Lower lobe of right lung (tissue), 2 donors: ENCODE data around the gene CASP14. TPM values are rescaled to one million over a fixed set of nuclear protein-coding genes. Genes with fewer than 3 reads are reported as not detected.
A peak's percentile ranks its signal among the peaks of the same experiment; 100 is the strongest.
"Not testable (repeated sequence)": the region's sequence is repeated elsewhere in the genome, so short reads cannot be mapped to it uniquely, and the experiment has no call there.

Experiments
- ATAC-seq, 2 donors: fragments of 200-7000 bp; cut with Tn5 transposase; one replicate each; pipeline ENCODE4 v1.9.1; 2020 to 2022; ENCODE audit warnings: mild to moderate bottlenecking in 2 of 2, moderate library complexity in 2 of 2
- DNase-seq: peaks from one replicate; pipeline ENCODE4 v3.0.0-alpha.2; 2020
- H3K27ac ChIP-seq: fragments of 200-600 bp; one replicate; pipeline ENCODE4 v1.8.0; 2022
- H3K27me3 ChIP-seq: fragments of 200-600 bp; one replicate; pipeline ENCODE4 v1.8.0; 2022; ENCODE audit warnings: low read depth
- H3K36me3 ChIP-seq: fragments of 200-600 bp; one replicate; pipeline ENCODE4 v1.8.0; 2022; ENCODE audit warnings: mild to moderate bottlenecking
- H3K4me1 ChIP-seq: fragments of 200-600 bp; one replicate; pipeline ENCODE4 v1.8.0; 2022
- H3K4me3 ChIP-seq: fragments of 200-600 bp; one replicate; pipeline ENCODE4 v1.8.0; 2022; ENCODE audit warnings: mild to moderate bottlenecking
- H3K9me3 ChIP-seq: fragments of 200-600 bp; one replicate; pipeline ENCODE4 v1.8.0; 2022
- intact Hi-C: fragments of 100-400 bp; cut with DNase I; formaldehyde crosslinking; loops from one replicate; pipeline ENCODE4 v1.11.0; 2022
- total RNA-seq: library from RNA; stranded (reverse); fragmentation: NEBNext Ultra II Directional; extraction: Animal tissue kit (Norgen Biotek cat#: 25700); gene quantifications from one replicate; pipeline ENCODE4 v1.2.1, GENCODE V29; 2021
- TF ChIP-seq, protein P1 (sequence below): fragments of 200-600 bp; IDR thresholded peaks from one replicate; pipeline ENCODE4 v1.8.0; 2022; ENCODE audit warnings: antibody characterized with exemption, mild to moderate bottlenecking
- donor health status: DM: no; HTN: yes; CAD: no; lungs with severe emphysema.

CASP14 gene
- total RNA-seq, 1 donor from 2014 or later, result not detected

DNA sequence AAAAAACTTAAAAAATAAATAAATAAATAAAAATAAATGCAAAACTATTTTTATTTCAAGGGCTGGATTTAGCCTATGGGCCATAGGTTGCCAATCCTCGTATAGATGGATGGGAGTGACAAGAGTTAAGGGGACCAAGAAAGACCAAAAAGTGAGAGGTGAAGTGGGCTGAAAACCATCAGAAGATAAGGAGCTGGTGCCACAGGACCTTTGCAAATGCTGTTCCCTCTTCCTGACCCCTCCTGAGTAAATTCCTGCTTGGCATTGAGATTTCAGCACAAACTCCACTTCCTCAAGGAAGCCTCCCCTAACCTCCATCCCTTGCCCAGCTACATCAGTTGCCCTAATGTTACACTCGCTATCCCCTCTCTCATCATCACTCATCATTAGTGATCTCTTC, 43.7 kb downstream of the CASP14 start:
- Histone ChIP-seq H3K4me3 (no peak overlapping the region), H3K36me3 (no peaks in the 10 kb centered on the region), H3K27me3 (no peaks in the 10 kb centered on the region), H3K27ac (no peak overlapping the region), H3K4me1 (peaks cover 6% of the 10 kb centered on the region), H3K9me3 (no peaks in the 10 kb centered on the region)
- TF ChIP-seq, protein P1, sequence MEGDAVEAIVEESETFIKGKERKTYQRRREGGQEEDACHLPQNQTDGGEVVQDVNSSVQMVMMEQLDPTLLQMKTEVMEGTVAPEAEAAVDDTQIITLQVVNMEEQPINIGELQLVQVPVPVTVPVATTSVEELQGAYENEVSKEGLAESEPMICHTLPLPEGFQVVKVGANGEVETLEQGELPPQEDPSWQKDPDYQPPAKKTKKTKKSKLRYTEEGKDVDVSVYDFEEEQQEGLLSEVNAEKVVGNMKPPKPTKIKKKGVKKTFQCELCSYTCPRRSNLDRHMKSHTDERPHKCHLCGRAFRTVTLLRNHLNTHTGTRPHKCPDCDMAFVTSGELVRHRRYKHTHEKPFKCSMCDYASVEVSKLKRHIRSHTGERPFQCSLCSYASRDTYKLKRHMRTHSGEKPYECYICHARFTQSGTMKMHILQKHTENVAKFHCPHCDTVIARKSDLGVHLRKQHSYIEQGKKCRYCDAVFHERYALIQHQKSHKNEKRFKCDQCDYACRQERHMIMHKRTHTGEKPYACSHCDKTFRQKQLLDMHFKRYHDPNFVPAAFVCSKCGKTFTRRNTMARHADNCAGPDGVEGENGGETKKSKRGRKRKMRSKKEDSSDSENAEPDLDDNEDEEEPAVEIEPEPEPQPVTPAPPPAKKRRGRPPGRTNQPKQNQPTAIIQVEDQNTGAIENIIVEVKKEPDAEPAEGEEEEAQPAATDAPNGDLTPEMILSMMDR, result no peak
- DNase-seq (no peak), ATAC-seq (no peak)
- intact Hi-C loops, result no loop called here

GRCh38 chr19:15096223-15096622, 46.9 kb downstream of the CASP14 start:
- intact Hi-C loops, result no loop called here
- H3K27me3 ChIP-seq, result no peaks in the 10 kb centered on the region
- no peak overlapping the region for H3K27ac ChIP-seq
- no peaks in the 10 kb centered on the region for H3K9me3 ChIP-seq
- no peak overlapping the region for H3K4me3 ChIP-seq
- ATAC-seq (no peak), DNase-seq (no peak)
- TF ChIP-seq, protein P1, result no peak
- peaks cover 6% of the 10 kb centered on the region for H3K4me1 ChIP-seq
- H3K36me3 ChIP-seq, result no peaks in the 10 kb centered on the region

- ATAC-seq, H3K27ac ChIP-seq: not testable (repeated sequence)
These were observed 48.7 kb downstream of the CASP14 start for GRCh38 chr19:15097980-15098379.

DNA sequence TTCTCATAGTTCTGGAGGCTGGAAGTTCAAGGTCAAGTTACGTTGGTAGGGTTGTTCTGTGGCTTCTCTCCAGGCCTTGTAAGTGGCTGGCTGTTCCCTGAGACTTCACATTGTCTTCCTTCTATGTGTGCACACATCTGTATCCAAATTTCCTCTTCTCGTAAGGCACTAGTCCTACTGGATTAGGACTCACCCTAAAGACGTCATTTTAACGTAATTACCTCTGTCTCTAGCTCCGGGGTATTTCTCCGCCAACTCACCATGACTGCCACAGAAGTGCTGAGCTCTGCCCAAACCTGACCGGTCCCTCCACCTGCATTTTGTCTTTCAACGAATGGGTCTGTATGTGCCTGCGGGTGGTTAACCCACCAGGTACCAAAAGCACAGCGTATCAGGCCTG, 49.2 kb downstream of the CASP14 start:
- H3K27me3 ChIP-seq, result no peaks in the 10 kb centered on the region
- TF ChIP-seq, protein P1, result no peak
- intact Hi-C loops, result no loop called here
- no peak overlapping the region for H3K27ac ChIP-seq
- DNase-seq, result no peak
- no peaks in the 10 kb centered on the region for H3K4me1 ChIP-seq
- no peaks in the 10 kb centered on the region for H3K36me3 ChIP-seq
- ATAC-seq, result no peak
- no peak overlapping the region for H3K4me3 ChIP-seq
- no peaks in the 10 kb centered on the region for H3K9me3 ChIP-seq

More at GRCh38 chr19:15097980-15098379, 48.7 kb downstream of the CASP14 start:
- H3K9me3 ChIP-seq, H3K4me3 ChIP-seq, H3K36me3 ChIP-seq, DNase-seq, H3K27me3 ChIP-seq, intact Hi-C loops, H3K4me1 ChIP-seq: not testable (repeated sequence)

DNA sequence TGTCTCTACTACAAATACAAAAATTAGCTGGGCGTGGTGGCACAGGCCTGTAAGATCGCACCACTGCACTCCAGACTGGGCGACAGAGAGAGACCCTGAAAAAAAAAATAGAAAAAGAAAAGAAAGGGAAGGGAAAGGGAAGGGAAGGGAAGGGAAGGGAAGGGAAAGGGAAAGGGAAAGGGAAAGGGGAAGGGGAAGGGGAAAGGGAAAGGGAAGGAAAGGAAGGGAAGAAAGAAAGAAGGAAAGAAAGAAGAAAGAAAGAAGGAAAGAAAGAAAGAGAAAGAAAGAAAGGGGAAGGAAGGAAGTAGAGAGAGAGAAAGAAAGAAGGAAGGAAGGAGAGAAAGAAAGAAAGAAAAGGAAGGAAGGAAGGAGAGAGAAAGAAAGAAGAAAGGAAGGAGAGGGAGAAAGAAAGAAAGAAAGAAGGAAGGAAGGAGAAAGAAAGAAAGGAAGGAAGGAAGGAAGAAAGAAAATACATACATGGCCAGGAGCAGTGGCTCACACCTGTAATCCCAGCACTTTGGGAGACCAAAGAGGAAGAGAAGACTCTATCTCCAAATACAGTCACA, 49.8 kb downstream of the CASP14 start:
- TF ChIP-seq, protein P1, result no peak
- no peak for DNase-seq
- no peaks in the 10 kb centered on the region for H3K4me1 ChIP-seq
- intact Hi-C loops, result no loop called here
- H3K36me3 ChIP-seq, result no peaks in the 10 kb centered on the region
- peaks cover 5% of the 10 kb centered on the region for H3K9me3 ChIP-seq
- H3K27me3 ChIP-seq, result no peaks in the 10 kb centered on the region
- ATAC-seq, result no peak
- no peak overlapping the region for H3K4me3 ChIP-seq
- no peak overlapping the region for H3K27ac ChIP-seq

DNA sequence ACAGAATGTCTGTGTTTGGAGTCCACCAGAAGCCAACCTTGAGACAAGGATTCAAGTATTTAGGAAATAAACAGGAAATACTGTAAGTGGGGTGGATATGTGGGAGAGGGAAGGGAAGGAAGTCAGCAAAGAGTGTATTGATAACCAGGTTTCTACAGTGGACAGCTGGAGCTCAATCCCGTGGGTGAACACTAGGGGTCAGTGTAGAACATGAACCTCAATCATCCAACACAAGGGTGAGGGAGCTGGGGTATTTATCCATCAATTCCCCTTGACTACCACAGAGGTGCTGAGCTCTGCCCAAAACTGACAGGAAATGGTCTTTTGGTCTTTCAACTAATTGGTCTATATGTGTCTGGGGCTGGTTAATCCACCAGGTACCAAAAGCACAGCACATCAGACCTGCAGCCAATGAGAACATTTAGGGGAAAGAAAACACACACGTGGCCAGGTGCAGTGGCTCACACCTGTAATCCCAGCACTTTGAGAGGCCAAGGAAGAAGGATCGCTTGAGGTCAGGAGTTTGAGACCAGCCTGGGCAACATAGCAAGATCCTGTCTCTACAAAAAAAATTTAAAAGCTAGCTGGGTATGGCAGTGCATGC, 52.3 kb downstream of the CASP14 start:
- TF ChIP-seq, protein P1, result peak; percentile 74
- H3K27me3 ChIP-seq, result no peaks in the 10 kb centered on the region
- no peaks in the 10 kb centered on the region for H3K36me3 ChIP-seq
- peaks cover 2% of the 10 kb centered on the region for H3K4me1 ChIP-seq
- peak; percentile 68 to 80 for ATAC-seq
- intact Hi-C loops, result no loop called here
- H3K4me3 ChIP-seq, result no peak overlapping the region
- no peak for DNase-seq
- H3K9me3 ChIP-seq, result peaks cover 5% of the 10 kb centered on the region
- H3K27ac ChIP-seq, result peak overlapping the region; percentile 31
